Dendritic cell treated with granulocyte-macrophage colony-stimulating factor and Interleukin-4, amounts not matched to agents 40 ng/mL and 50 ng/mL, for 4 days (primary cell): ENCODE measurements around the gene FKBP1A.

Source experiments
- H3K27ac Mint-ChIP-seq: one replicate; pipeline ENCODE4 v1.8.0; 2022; ENCODE audit warnings: mild to moderate bottlenecking, mixed read lengths
- H3K27me3 Mint-ChIP-seq: one replicate; pipeline ENCODE4 v1.8.0; 2022; ENCODE audit warnings: mild to moderate bottlenecking, mixed read lengths
- H3K36me3 Mint-ChIP-seq: one replicate; pipeline ENCODE4 v1.8.0; 2022; ENCODE audit warnings: low read depth, mixed read lengths
- H3K4me1 Mint-ChIP-seq: one replicate; pipeline ENCODE4 v1.8.0; 2022; ENCODE audit warnings: low read depth, mixed read lengths
- H3K4me3 Mint-ChIP-seq: one replicate; pipeline ENCODE4 v1.8.0; 2022; ENCODE audit warnings: mild to moderate bottlenecking, moderate library complexity, mixed read lengths
- H3K9me3 Mint-ChIP-seq: one replicate; pipeline ENCODE4 v1.8.0; 2022; ENCODE audit warnings: mixed read lengths
- intact Hi-C: fragments of 100-400 bp; cut with micrococcal nuclease; formaldehyde crosslinking; loops from one replicate; pipeline ENCODE4 v1.15.0; 2022

The FKBP1A gene

GRCh38 chr20:1374246-1374645, 18.6 kb downstream of the FKBP1A start:
- Mint-ChIP-seq H3K4me3 (no peak overlapping the region), H3K27ac (peak overlapping the region; percentile 56), H3K36me3 (peaks cover 80% of the 10 kb centered on the region), H3K27me3 (no peaks in the 10 kb centered on the region), H3K4me1 (peaks cover 94% of the 10 kb centered on the region), H3K9me3 (no peaks in the 10 kb centered on the region)
- intact Hi-C loops: no loop called here

- peak overlapping the region; percentile 56 for H3K27ac Mint-ChIP-seq
- H3K4me1 Mint-ChIP-seq: peaks cover 94% of the 10 kb centered on the region
- H3K9me3 Mint-ChIP-seq: no peaks in the 10 kb centered on the region
- intact Hi-C loops: no loop called here
- H3K36me3 Mint-ChIP-seq: peaks cover 86% of the 10 kb centered on the region
- H3K27me3 Mint-ChIP-seq: no peaks in the 10 kb centered on the region
- H3K4me3 Mint-ChIP-seq: peak overlapping the region; percentile 7
Observed at GRCh38 chr20:1373614-1374013, 19.2 kb downstream of the FKBP1A start.

GRCh38 chr20:1373036-1373435, 19.8 kb downstream of the FKBP1A start:
- no peaks in the 10 kb centered on the region for H3K9me3 Mint-ChIP-seq
- H3K27me3 Mint-ChIP-seq: no peaks in the 10 kb centered on the region
- H3K27ac Mint-ChIP-seq: no peak overlapping the region
- H3K36me3 Mint-ChIP-seq: peaks cover 87% of the 10 kb centered on the region
- intact Hi-C loops: no loop called here
- no peak overlapping the region for H3K4me3 Mint-ChIP-seq
- peaks cover 90% of the 10 kb centered on the region for H3K4me1 Mint-ChIP-seq

- H3K4me3 Mint-ChIP-seq: no peak overlapping the region
- H3K27me3 Mint-ChIP-seq: no peaks in the 10 kb centered on the region
- peaks cover 89% of the 10 kb centered on the region for H3K4me1 Mint-ChIP-seq
- intact Hi-C loops: no loop called here
- H3K36me3 Mint-ChIP-seq: peaks cover 87% of the 10 kb centered on the region
- no peak overlapping the region for H3K27ac Mint-ChIP-seq
- H3K9me3 Mint-ChIP-seq: no peaks in the 10 kb centered on the region
Observed at GRCh38 chr20:1371830-1372539, 20.9 kb downstream of the FKBP1A start.

DNA sequence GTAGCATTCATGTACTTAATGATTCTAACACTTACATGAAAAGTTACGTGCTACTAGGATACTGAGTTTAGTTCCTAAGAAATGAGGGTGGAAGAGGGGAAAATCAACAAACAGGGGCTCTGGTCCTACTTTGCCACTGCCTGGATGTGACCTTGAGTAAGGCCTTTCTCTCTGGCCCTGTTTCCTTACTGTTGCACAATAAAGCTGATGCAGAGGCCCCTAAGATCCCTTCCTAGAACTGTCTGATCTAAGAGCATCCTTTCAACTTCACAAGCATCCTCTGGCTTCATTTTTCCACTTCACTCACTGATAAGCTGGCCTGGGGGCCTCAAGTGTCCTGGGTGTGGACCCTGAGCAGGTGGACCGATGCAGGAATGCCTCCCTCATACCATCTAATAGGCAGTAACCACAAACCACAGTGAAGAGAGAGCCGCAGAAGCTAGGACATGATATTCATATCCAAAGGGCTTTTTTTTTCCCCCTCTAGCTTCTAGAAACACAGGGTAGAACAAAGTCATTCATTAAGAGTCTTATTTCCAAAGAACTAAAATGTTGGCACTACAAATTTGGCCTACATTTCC, 21.6 kb downstream of the FKBP1A start:
- H3K9me3 Mint-ChIP-seq: no peaks in the 10 kb centered on the region
- intact Hi-C loops: no loop called here
- peaks cover 93% of the 10 kb centered on the region for H3K36me3 Mint-ChIP-seq
- no peak overlapping the region for H3K27ac Mint-ChIP-seq
- peaks cover 89% of the 10 kb centered on the region for H3K4me1 Mint-ChIP-seq
- H3K4me3 Mint-ChIP-seq: no peak overlapping the region
- no peaks in the 10 kb centered on the region for H3K27me3 Mint-ChIP-seq

DNA sequence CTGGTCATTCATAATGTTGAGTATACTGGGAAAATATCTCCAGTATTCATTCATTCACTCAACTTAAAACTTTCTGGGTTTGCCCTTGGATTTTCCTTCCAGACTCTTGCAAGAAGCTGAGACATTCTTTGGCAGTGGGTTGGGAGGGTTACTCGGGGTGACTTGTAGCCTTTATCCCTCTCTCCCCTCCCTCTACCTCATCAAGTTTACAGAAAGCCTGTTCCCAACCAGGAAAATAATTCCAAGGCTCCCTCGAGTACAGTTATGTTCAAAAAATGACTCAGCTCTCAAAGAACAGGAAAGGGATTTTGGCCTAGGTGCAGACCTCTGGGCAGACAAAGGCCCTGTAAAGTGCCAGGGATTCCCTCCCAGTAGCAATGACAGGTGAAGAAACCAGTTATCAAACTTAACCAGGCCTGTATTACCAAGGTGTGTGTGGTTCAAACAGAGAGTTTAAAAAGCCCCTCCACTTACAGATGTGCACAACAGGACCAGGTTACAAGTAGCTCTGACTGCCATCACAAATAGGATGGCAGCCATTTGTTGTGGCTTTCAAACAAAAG, 22.2 kb downstream of the FKBP1A start:
- peaks cover 83% of the 10 kb centered on the region for H3K4me1 Mint-ChIP-seq
- no peak overlapping the region for H3K4me3 Mint-ChIP-seq
- H3K36me3 Mint-ChIP-seq: peaks cover 96% of the 10 kb centered on the region
- H3K9me3 Mint-ChIP-seq: no peaks in the 10 kb centered on the region
- no peaks in the 10 kb centered on the region for H3K27me3 Mint-ChIP-seq
- intact Hi-C loops: no loop called here
- H3K27ac Mint-ChIP-seq: no peak overlapping the region

DNA sequence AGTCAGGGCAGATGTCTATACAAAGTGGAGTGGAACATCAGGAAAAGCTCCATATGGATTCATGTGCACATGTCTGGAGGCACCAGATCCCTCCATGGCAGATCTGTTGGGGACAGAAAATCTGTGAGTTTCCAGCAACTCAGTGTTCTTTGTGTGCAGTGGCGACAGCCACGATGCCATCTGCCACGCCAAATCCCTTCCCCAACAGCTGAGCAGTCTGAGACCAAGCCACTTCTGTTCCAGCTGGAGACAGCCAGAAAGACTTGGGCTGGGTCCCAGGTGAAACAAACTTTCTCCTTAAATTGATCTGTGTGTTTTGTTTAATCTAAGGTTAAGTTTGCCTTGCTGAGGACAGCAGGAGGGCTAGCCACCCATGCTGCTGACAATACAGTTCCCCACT, 22.9 kb downstream of the FKBP1A start:
- Mint-ChIP-seq H3K4me3 (no peak overlapping the region), H3K27me3 (no peaks in the 10 kb centered on the region), H3K27ac (no peak overlapping the region), H3K36me3 (peaks cover 96% of the 10 kb centered on the region), H3K4me1 (peaks cover 83% of the 10 kb centered on the region), H3K9me3 (no peaks in the 10 kb centered on the region)
- intact Hi-C loops: no loop called here

DNA sequence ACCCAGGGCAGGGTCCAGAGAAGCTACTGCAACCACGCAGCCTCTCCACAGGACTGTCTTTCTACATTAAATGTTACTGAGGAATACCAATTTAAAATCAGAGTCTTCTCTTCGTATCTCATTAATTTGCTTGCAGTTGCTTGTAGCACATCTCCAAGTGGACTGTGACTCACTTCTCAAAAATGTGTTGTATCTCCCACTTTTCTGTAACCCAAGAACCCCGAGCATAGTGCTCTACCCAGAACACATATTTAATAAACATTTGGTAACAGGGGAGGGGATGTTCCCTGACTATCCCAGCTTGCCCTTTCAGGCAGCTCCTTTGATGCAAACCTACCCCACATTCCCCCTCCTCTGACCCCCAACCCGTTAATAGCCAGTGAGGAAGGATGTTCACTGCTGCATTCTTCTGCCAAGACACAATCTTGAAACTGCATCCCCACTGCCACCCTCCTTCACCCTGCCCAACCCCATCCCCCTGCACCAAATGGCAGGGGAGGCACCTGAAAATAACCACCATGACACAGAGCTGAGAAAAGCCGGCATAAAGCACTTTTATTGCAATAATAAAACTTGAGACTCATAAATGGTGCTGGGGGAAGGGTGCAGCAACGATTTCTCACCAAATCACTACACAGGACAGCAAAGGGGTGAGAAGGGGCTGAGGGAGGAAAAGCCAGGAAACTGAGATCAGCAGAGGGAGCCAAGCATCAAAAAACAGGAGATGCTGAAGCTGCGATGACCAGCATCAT, 24.2 kb downstream of the FKBP1A start:
- H3K27ac Mint-ChIP-seq: no peak overlapping the region
- no peaks in the 10 kb centered on the region for H3K9me3 Mint-ChIP-seq
- H3K27me3 Mint-ChIP-seq: no peaks in the 10 kb centered on the region
- peaks cover 83% of the 10 kb centered on the region for H3K4me1 Mint-ChIP-seq
- intact Hi-C loops: no loop called here
- H3K36me3 Mint-ChIP-seq: peaks cover 96% of the 10 kb centered on the region
- H3K4me3 Mint-ChIP-seq: no peak overlapping the region

- H3K4me1 Mint-ChIP-seq: peaks cover 84% of the 10 kb centered on the region
- H3K4me3 Mint-ChIP-seq: no peak overlapping the region
- peaks cover 96% of the 10 kb centered on the region for H3K36me3 Mint-ChIP-seq
- H3K27me3 Mint-ChIP-seq: no peaks in the 10 kb centered on the region
- H3K9me3 Mint-ChIP-seq: no peaks in the 10 kb centered on the region
- H3K27ac Mint-ChIP-seq: no peak overlapping the region
- intact Hi-C loops: no loop called here
Observed at GRCh38 chr20:1367479-1367878, 25.4 kb downstream of the FKBP1A start.

- intact Hi-C loops: no loop called here
- Mint-ChIP-seq H3K9me3 (no peaks in the 10 kb centered on the region), H3K27ac (no peak overlapping the region), H3K4me3 (no peak overlapping the region), H3K27me3 (no peaks in the 10 kb centered on the region), H3K36me3 (peaks cover 97% of the 10 kb centered on the region), H3K4me1 (peaks cover 62% of the 10 kb centered on the region)
Observed at GRCh38 chr20:1364106-1364505, 28.7 kb downstream of the FKBP1A start.

GRCh38 chr20:1363522-1363921, 29.3 kb downstream of the FKBP1A start:
- Mint-ChIP-seq H3K27ac (peak overlapping the region; percentile 14), H3K9me3 (no peaks in the 10 kb centered on the region), H3K4me3 (no peak overlapping the region), H3K4me1 (peaks cover 56% of the 10 kb centered on the region), H3K36me3 (peaks cover 97% of the 10 kb centered on the region), H3K27me3 (no peaks in the 10 kb centered on the region)
- intact Hi-C loops: no loop called here

- no peak overlapping the region for H3K27ac Mint-ChIP-seq
Observed at GRCh38 chr20:1362484-1362883, 30.4 kb downstream of the FKBP1A start.

DNA sequence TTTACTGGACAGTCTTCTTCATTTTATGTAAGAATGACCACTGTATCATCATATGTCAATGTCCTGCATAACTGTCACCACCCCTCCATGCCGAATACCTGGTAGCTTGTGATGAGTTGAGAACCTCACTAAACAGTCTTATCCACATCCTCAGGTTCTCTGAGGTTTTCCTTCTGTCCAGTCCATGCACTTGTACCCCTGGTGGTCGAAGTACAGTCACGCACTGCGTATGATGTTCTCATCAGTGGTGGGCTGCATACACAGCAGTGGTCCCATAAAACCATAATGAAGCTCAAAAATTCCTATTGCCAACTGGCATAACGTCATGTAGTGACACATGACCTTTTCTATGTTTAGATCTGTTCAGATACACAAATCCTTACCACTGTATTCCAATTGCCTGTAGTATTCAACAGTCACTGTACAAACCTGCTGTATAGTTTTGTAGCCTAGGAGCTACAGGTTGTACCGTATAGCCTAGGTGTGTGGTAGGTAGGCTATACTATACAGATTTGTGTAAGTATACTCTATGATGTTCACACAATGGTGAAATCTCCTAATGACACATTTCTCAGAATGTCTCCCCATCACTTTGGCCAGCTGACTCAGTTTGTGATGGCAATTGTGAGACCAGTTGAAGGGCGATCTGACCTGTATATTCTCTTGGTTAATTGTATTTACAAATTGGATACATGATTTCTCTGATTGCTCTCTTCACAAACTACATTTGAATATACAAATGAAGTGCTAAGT, 32.6 kb downstream of the FKBP1A start:
- Mint-ChIP-seq H3K36me3 (peaks cover 99% of the 10 kb centered on the region), H3K27me3 (no peaks in the 10 kb centered on the region), H3K27ac (no peak overlapping the region), H3K4me1 (peaks cover 36% of the 10 kb centered on the region), H3K9me3 (peaks cover 1% of the 10 kb centered on the region), H3K4me3 (no peak overlapping the region)
- intact Hi-C loops: no loop called here

More at GRCh38 chr20:1362484-1362883, 30.4 kb downstream of the FKBP1A start:
- Mint-ChIP-seq H3K4me1 (peaks cover 51% of the 10 kb centered on the region), H3K27me3 (no peaks in the 10 kb centered on the region), H3K36me3 (peaks cover 97% of the 10 kb centered on the region), H3K9me3 (no peaks in the 10 kb centered on the region), H3K4me3 (no peak overlapping the region)
- intact Hi-C loops: no loop called here
